ENCODE measurements around the gene CBLIF. TPM values are rescaled to one million over a fixed set of nuclear protein-coding genes. Genes with fewer than 3 reads are reported as not detected.

Gene CBLIF
- total RNA-seq, 1 donor from 2014 or later, result 17.9 TPM

GRCh38 chr11:59847626-59848025, 2.3 kb upstream of the CBLIF start:
- H3K4me1 Mint-ChIP-seq (ENCODE audit: low read depth), result peaks cover 38% of the 10 kb centered on the region
- TF ChIP-seq CTCF (IDR thresholded peaks at IDR 0.05; ENCODE audit: unreplicated experiment), result no peak

GRCh38 chr11:59846556-59846955, 1.3 kb upstream of the CBLIF start:
- Mint-ChIP-seq H3K27me3 (no peaks in the 10 kb centered on the region), H3K36me3 (ENCODE audit: insufficient read depth) (peaks cover 3% of the 10 kb centered on the region), H3K4me3 (ENCODE audit: low read depth) (no peak overlapping the region), H3K9me3 (ENCODE audit: low read depth) (peaks cover 9% of the 10 kb centered on the region), H3K27ac (peak overlapping the region; percentile 89), H3K4me1 (ENCODE audit: low read depth) (peaks cover 38% of the 10 kb centered on the region)
- TF ChIP-seq CTCF (IDR thresholded peaks at IDR 0.05; ENCODE audit: unreplicated experiment), result no peak
- DNase-seq (ENCODE audit: low spot score, unreplicated experiment), result no peak

More at GRCh38 chr11:59847626-59848025, 2.3 kb upstream of the CBLIF start:
- H3K36me3 Mint-ChIP-seq (ENCODE audit: insufficient read depth), result peaks cover 3% of the 10 kb centered on the region
- H3K27ac Mint-ChIP-seq, result peak overlapping the region; percentile 22
- DNase-seq (ENCODE audit: low spot score, unreplicated experiment), result no peak
- H3K4me3 Mint-ChIP-seq (ENCODE audit: low read depth), result no peak overlapping the region
- peaks cover 5% of the 10 kb centered on the region for H3K9me3 Mint-ChIP-seq (ENCODE audit: low read depth)
- no peaks in the 10 kb centered on the region for H3K27me3 Mint-ChIP-seq

DNA sequence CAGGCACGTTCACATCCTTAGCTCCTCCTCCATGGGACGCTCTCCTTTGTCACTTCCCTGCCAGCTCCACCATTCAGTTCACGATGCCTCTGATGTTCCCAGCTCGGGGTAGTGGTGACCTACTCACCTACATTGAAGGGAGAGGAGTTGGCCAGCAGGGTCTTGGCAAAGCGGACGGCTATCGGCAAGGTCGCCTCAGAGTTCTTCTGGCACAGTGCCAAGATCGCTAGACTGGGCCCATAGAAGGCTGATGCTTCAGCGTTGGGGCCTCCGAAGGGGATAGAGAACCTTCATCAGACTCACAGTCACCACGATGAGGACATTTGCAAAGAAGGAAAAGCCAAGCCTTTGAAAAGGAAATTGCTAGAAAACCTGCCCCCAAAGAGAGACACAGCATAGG, 3.0 kb downstream of the CBLIF start:
- TF ChIP-seq CTCF (IDR thresholded peaks at IDR 0.05; ENCODE audit: unreplicated experiment), result no peak
- Mint-ChIP-seq H3K9me3 (ENCODE audit: low read depth) (peaks cover 5% of the 10 kb centered on the region), H3K4me3 (ENCODE audit: low read depth) (no peak overlapping the region), H3K27me3 (no peaks in the 10 kb centered on the region), H3K27ac (peak overlapping the region; percentile 31), H3K4me1 (ENCODE audit: low read depth) (peaks cover 42% of the 10 kb centered on the region), H3K36me3 (ENCODE audit: insufficient read depth) (peaks cover 2% of the 10 kb centered on the region)
- no peak for DNase-seq (ENCODE audit: low spot score, unreplicated experiment)

DNA sequence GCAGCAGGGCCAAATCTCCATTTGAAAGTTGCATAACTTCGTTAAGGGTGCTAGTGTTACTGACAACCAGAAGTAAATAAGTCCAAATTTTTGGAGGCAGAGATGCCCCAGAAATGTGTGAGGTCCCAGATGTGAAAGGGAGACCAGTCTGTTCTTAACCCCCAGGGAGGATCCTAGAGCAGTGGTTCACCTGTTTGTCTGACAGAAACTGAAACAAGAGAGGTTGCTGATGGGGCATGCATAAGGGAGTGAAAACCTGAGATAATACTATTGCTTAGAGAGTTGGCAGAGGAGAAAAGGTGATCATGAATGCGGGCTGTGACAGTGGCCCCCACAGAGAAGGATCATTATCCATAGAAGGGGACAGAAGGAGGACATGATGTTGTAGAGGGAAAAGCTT, 3.8 kb downstream of the CBLIF start:
- H3K36me3 Mint-ChIP-seq (ENCODE audit: insufficient read depth), result peaks cover 2% of the 10 kb centered on the region
- no peak for TF ChIP-seq CTCF (IDR thresholded peaks at IDR 0.05; ENCODE audit: unreplicated experiment)
- no peak for DNase-seq (ENCODE audit: low spot score, unreplicated experiment)
- H3K27ac Mint-ChIP-seq, result peak overlapping the region; percentile 75
- H3K9me3 Mint-ChIP-seq (ENCODE audit: low read depth), result peaks cover 5% of the 10 kb centered on the region
- peaks cover 36% of the 10 kb centered on the region for H3K4me1 Mint-ChIP-seq (ENCODE audit: low read depth)
- H3K4me3 Mint-ChIP-seq (ENCODE audit: low read depth), result no peak overlapping the region
- no peaks in the 10 kb centered on the region for H3K27me3 Mint-ChIP-seq

DNA sequence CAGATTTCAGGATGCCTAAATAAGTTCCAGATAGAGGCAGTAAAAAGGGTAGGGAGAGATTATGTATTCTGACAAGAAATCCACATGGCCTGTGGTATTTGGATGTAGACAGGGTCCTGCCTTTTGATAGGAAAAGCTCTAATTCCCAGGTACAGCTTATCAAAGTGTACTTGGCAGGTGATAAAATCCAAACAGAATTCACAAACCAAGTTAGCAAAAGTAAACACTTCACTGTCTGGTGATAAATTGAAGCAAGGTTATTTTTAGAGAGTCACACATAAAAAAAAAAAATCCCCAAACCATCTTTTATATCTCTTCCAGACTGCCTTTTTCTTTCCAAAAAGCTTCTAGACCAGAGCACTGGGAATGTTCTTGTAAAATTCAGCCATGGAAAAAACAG, 5.7 kb downstream of the CBLIF start:
- peaks cover 21% of the 10 kb centered on the region for H3K4me1 Mint-ChIP-seq (ENCODE audit: low read depth)
- H3K27me3 Mint-ChIP-seq, result no peaks in the 10 kb centered on the region
- H3K9me3 Mint-ChIP-seq (ENCODE audit: low read depth), result peaks cover 5% of the 10 kb centered on the region
- H3K36me3 Mint-ChIP-seq (ENCODE audit: insufficient read depth), result peaks cover 4% of the 10 kb centered on the region
- TF ChIP-seq CTCF (IDR thresholded peaks at IDR 0.05; ENCODE audit: unreplicated experiment), result no peak
- H3K27ac Mint-ChIP-seq, result no peak overlapping the region
- H3K4me3 Mint-ChIP-seq (ENCODE audit: low read depth), result no peak overlapping the region
- no peak for DNase-seq (ENCODE audit: low spot score, unreplicated experiment)
